ENCODE results near the gene TMEM260. TPM values are rescaled to one million over a fixed set of nuclear protein-coding genes. Genes with fewer than 3 reads are reported as not detected.

TMEM260 gene
- total and polyA plus RNA-seq, 10 of the 15 experiments (the other 5 are each of a cell fraction or from before 2014, with no cell fraction given) = 3.2 to 13.6 (median 11.0) TPM

DNA sequence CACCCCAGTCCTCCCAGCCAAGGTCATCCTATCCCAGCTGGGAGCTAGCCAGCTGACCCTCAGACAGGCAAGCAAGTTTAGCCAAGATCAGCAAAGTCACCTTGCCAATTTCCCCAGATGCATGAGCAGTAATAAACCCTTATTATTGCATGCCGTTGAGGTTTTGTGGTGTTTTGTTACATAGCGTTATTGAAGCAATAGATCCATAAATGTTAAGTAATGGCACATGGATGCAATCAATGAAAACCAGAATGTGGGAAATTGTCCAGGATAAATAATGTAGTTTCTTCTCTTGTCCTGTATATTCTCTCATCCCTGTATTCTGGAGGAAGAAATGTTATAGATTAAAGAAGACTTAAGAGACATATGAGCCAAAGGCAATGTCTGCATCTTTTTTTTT lies 18.0 kb upstream of the TMEM260 start:
- no peak overlapping the region for H3K4me3 ChIP-seq
- no peaks in the 10 kb centered on the region for H4K20me1 ChIP-seq (ENCODE audit: control insufficient read depth, insufficient read depth)
- intact Hi-C loops (cut with micrococcal nuclease; ENCODE audit: unreplicated experiment) = no loop called here
- WGBS (ENCODE audit: insufficient coverage, insufficient replicate concordance, low lambda C conversion rate, missing lambda C conversion rate) = 83% methylated on average over 2 of the region's 2 CpGs
- H3K79me2 ChIP-seq (ENCODE audit: control insufficient read depth, insufficient read depth, low read length) = no peaks in the 10 kb centered on the region
- BruUV-seq (replicated peaks) = no TSS peak
- H3K4me2 ChIP-seq (ENCODE audit: control insufficient read depth, insufficient read depth) = no peak overlapping the region
- ATAC-seq = no peak
- ChIA-PET RAD21 (ENCODE audit: unreplicated experiment) (no interaction called here), CTCF (interaction anchor here (0.6 kb wide), 1 partner anchor 264 kb away, joined by 4 read pairs; no protein-coding TSS in a partner anchor), POLR2A (no interaction called here), SMC1A (ENCODE audit: uncharacterized antibody, unreplicated experiment) (interaction anchor here (0.6 kb wide), 1 partner anchor 11 kb away, joined by 3 read pairs; no protein-coding TSS in a partner anchor)
- H3K36me3 ChIP-seq (ENCODE audit: control insufficient read depth in 2 of 2, insufficient read depth in 2 of 2, low read length in 1 of 2) = no peaks in the 10 kb centered on the region
- no peaks in the 10 kb centered on the region for H3K4me1 ChIP-seq (ENCODE audit: control insufficient read depth, insufficient read depth, low read length)
- TF ChIP-seq RELA (IDR thresholded peaks at IDR 0.05; ENCODE audit: borderline replicate concordance, partially characterized antibody) (no peak), STAT1 (conservative IDR thresholded peaks at IDR 0.05) (no peak), BACH1 (IDR thresholded peaks at IDR 0.05; ENCODE audit: borderline replicate concordance) (no peak)
- DNase-seq (ENCODE audit: low read depth, low spot score) = no peak
- no peaks in the 10 kb centered on the region for H3K9me3 ChIP-seq (replicated peaks; ENCODE audit: control insufficient read depth, insufficient read depth, low read length)
- FAIRE-seq = no peak
- in situ Hi-C loops (cut with MboI) = no loop called here
- no peak overlapping the region for H2AFZ ChIP-seq (ENCODE audit: control insufficient read depth, low read depth, low read length)
- no peak overlapping the region for H3K27ac ChIP-seq (ENCODE audit: control insufficient read depth, insufficient read depth)
- no peaks in the 10 kb centered on the region for H3K27me3 ChIP-seq (replicated peaks in 1 of 2; ENCODE audit: control insufficient read depth in 2 of 2, insufficient read depth in 2 of 2, low read length in 1 of 2)
- no peak overlapping the region for H3K9ac ChIP-seq (ENCODE audit: control insufficient read depth, insufficient read depth, low read length)

DNA sequence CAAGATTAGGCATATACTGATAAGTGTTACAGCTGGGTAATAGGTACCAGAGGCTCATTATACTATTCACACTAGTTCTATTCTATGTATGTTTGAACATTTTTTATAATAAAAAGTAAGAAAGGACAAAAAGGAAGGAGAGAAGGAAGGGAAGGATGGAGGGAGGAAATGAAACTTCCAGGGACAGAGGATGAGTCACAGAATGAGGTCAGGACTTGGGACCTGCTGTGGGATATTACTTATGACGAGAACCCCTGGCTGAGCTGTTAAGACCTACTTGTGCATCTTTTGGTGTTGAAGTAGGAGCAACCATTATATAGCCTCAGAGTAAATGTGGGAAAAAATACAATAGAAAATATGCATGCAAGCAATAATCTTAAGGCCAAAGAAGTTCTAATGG lies 16.7 kb upstream of the TMEM260 start:
- FAIRE-seq (no peak), DNase-seq (ENCODE audit: low read depth, low spot score) (no peak), ATAC-seq (no peak)
- CTCF ChIA-PET = no interaction called here
- 0% methylated on average over 1 of the region's 1 CpG for WGBS (ENCODE audit: insufficient coverage, insufficient replicate concordance, low lambda C conversion rate, missing lambda C conversion rate)
- no peaks in the 10 kb centered on the region for H4K20me1 ChIP-seq (ENCODE audit: control insufficient read depth, insufficient read depth)
- H3K9ac ChIP-seq (ENCODE audit: control insufficient read depth, insufficient read depth, low read length) = no peak overlapping the region
- no peaks in the 10 kb centered on the region for H3K27me3 ChIP-seq (replicated peaks in 1 of 2; ENCODE audit: control insufficient read depth in 2 of 2, insufficient read depth in 2 of 2, low read length in 1 of 2)
- H3K79me2 ChIP-seq (ENCODE audit: control insufficient read depth, insufficient read depth, low read length) = no peaks in the 10 kb centered on the region
- TF ChIP-seq SUZ12 (IDR thresholded peaks at IDR 0.05; ENCODE audit: unreplicated experiment) = no peak
- no peak for TF ChIP-seq MTA2 (IDR thresholded peaks at IDR 0.05; ENCODE audit: low read depth)
- TF ChIP-seq ASH2L (IDR thresholded peaks at IDR 0.05; ENCODE audit: borderline replicate concordance, low read depth) = no peak
- no peak for TF ChIP-seq EP300 (IDR thresholded peaks at IDR 0.05; ENCODE audit: borderline replicate concordance in 1 of 2, control insufficient read depth in 1 of 2, low read depth in 2 of 2, low read length in 2 of 2)
- TF ChIP-seq SMAD5 (IDR thresholded peaks at IDR 0.05; ENCODE audit: low read depth) = no peak
- no peak for TF ChIP-seq SMC3 (IDR thresholded peaks at IDR 0.05; ENCODE audit: borderline replicate concordance, low read length)
- no peak for TF ChIP-seq IKZF2 (IDR thresholded peaks at IDR 0.05)
- TF ChIP-seq FOXK2 (IDR thresholded peaks at IDR 0.05) = no peak
- TF ChIP-seq BRCA1 (IDR thresholded peaks at IDR 0.05; ENCODE audit: low read depth, low read length) = no peak
- TF ChIP-seq RBBP5 (conservative IDR thresholded peaks at IDR 0.05) = no peak
- no peak for TF ChIP-seq ZNF274 (IDR thresholded peaks at IDR 0.05; ENCODE audit: insufficient read depth, insufficient read length)
- no peak for TF ChIP-seq KAT2A (conservative IDR thresholded peaks at IDR 0.05; ENCODE audit: control insufficient read depth, low read depth, low read length)
- no peak for TF ChIP-seq BCL11A (IDR thresholded peaks at IDR 0.05; ENCODE audit: low read depth, low read length)
- no peak for TF ChIP-seq NFYA (IDR thresholded peaks at IDR 0.05; ENCODE audit: borderline replicate concordance, low read depth, low read length)
- TF ChIP-seq CBX5 (IDR thresholded peaks at IDR 0.05; ENCODE audit: low read depth) = no peak
- TF ChIP-seq CBFB (IDR thresholded peaks at IDR 0.05; ENCODE audit: low read depth) = no peak
- no peak for TF ChIP-seq ZBED1 (IDR thresholded peaks at IDR 0.05; ENCODE audit: borderline replicate concordance)
- no peak for TF ChIP-seq JUNB (IDR thresholded peaks at IDR 0.05)
- no peak for TF ChIP-seq POLR2A (IDR thresholded peaks at IDR 0.05; ENCODE audit: low read depth, low read length)
- in situ Hi-C loops (cut with MboI) (no loop called here), intact Hi-C loops (cut with micrococcal nuclease; ENCODE audit: unreplicated experiment) (no loop called here)
- H3K4me2 ChIP-seq (ENCODE audit: control insufficient read depth, insufficient read depth) = no peak overlapping the region
- no TSS peak for BruUV-seq (replicated peaks)
- H3K27ac ChIP-seq (ENCODE audit: control insufficient read depth, insufficient read depth) = no peak overlapping the region
- no peaks in the 10 kb centered on the region for H3K9me3 ChIP-seq (replicated peaks; ENCODE audit: control insufficient read depth, insufficient read depth, low read length)
- no peak overlapping the region for H3K4me3 ChIP-seq
- no peaks in the 10 kb centered on the region for H3K4me1 ChIP-seq (ENCODE audit: control insufficient read depth, insufficient read depth, low read length)
- SMC1A ChIA-PET (ENCODE audit: uncharacterized antibody, unreplicated experiment) = no interaction called here
- POLR2A ChIA-PET = no interaction called here
- RAD21 ChIA-PET (ENCODE audit: unreplicated experiment) = no interaction called here
- no peak overlapping the region for H2AFZ ChIP-seq (ENCODE audit: control insufficient read depth, low read depth, low read length)
- no peaks in the 10 kb centered on the region for H3K36me3 ChIP-seq (ENCODE audit: control insufficient read depth in 2 of 2, insufficient read depth in 2 of 2, low read length in 1 of 2)

Measured in GM12878 (cell line).